NCI-H2107 treated with DMSO at 0.1 percent for 48 hours (cell line): ENCODE data around the gene CCL19.
"Not testable (repeated sequence)": the region's sequence is repeated elsewhere in the genome, so short reads cannot be mapped to it uniquely, and the experiment has no call there.

Experiments used
- DNase-seq: peaks from one replicate; lab custom pipeline; 2025; ENCODE audit not compliant: unreplicated experiment; lab: John Stamatoyannopoulos, UW

The CCL19 gene

DNA sequence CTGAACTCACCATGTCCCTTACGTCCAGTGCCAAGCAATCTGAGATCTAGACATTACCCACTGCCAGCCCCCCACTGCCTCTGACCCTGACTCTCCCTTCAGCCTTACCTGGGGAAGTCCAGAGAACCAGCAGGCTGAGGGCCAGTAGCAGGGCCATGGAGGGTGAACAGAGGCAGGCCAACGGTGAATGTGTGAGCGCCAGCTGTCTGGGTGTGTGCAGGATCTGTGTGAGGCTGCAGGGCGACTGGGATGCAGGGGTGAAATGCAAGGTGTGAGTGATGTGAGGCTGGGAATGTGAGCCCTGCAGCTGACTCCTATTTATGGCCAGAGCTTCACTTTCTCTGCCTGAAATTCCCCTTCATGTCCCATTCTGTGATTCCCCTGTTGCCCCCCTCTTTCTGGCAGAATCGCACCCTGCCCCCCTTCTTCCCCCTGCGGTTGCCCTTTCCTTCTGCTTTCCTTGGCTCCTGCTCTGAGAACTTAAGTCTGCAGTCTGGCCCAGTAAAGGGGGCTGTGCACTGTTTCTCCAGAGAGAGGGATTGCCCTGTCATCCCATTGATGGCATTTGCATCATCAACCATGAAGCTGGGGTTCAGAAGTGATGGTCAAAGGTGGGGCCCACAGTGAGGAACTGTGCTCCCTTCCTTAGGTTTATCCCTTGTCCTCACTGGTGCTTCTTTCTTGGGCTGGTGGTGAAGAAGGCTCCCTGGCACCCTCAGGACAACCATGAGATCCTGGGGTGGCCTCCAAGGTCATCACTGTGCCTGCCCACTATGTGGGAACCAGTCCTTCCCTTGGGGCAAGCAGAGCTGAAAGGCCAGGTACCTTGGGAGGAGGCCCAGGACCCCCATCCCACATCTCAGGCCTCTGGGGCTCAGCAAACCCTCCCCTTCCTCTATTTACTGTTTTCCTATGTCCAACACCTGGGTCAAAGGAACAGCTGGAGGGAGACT lies at the start of gene CCL19:
TSS of gene CCL19 (minus strand) at position 294 of the 953 bp plus-strand sequence. CDS start at position 157, 137 bp downstream.
- DNase-seq = no peak

DNA sequence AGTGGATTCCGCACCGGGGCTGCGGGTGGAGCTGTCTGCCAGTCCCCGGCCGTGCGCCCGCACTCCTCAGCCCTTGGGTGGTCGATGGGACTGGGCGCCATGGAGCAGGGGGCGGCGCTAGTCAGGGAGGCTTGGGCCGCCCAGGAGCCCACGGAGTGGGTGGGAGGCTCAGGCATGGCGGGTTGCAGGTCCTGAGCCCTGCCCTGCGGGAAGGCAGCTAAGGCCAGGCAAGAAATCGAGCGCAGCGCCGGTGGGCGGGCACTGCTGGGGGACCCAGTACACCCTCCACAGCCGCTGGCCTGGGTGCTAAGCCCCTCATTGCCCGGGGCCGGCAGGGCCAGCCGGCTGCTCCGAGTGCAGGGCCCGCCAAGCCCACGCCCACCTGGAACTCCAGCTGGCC lies 49.1 kb upstream of the CCL19 start:
- not testable (repeated sequence) for DNase-seq

DNA sequence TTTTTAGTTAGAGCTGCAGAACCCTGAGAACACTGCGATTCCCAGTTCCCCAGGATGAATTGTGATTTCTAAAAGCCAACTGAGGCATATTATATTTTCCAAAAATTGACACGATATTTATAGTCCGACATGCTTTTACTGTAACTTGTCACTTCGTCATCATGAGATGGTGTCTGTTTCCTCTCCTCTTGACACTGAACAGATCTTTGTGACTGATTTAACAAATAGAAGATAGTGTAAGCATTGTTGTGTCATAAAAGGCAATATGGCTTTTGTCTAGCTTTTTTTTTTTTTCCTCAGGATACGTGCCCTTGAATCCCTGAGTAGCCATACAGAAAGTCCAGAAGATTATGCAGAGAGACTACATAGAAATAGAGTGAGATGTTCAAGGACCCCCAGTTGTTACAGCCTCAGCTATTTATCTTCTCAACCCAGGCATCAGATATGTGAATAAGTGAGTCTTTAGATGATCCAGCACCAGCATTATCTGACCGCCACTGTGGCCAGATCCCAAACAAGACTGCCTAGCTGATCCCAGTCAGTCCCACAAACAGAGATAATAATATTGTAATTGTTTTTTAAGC lies 46.7 kb upstream of the CCL19 start:
- DNase-seq = no peak

DNA sequence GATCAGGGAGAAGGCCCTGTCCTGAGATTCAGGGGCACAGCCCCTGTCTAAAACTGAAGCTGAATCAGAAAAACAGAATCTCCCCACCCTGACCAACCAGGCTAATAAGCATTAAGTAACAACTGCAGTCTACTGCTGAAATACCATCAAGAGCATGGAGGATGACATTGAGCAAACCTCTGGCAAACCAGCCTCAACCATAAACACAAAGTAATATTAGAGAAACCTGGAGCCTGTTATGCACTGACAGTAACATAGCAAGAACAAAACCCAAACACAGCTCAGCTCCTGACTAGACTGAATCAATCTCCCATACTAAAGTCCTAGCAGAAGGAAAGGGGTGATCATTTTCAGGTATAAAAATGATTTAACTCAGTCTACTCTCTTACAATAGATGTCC lies 43.6 kb upstream of the CCL19 start:
- no peak for DNase-seq

DNA sequence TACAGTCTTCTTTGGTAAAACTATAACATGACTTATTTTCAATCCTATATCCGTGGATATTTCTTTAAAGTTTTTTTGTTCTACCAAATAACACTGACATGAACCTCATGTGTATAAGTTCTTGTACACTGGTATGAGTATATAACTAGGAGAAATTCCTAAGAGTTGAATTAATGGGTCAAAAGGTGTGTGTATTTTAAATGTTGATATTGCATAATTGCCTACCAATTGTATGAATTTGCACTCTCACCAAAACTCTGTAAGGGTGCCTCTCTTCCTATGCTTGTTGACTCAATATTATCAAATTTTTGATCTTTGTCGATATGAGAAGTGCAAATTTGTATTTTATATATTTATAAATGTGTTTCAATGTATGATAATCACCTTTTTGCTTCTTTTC lies 41.8 kb upstream of the CCL19 start:
- no peak for DNase-seq

DNA sequence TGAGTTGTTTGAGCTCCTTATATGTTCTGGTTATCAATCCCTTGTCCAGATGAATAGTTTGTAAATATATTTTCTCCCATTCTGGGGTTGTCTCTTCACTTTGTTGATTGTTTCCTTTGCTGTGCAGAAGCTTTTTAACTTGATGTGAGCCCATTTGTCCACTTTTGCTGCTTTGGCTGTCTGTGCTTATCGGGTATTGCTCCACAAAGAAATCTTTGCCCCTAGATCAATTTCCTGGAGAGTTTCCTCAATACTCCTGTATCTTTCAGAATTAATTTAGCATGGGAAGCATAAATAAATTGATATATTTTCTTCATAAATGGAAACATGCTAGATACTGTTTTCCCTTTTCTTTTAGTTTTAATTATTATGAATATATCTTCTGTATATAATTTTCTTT lies 41.4 kb upstream of the CCL19 start:
- DNase-seq = no peak

DNA sequence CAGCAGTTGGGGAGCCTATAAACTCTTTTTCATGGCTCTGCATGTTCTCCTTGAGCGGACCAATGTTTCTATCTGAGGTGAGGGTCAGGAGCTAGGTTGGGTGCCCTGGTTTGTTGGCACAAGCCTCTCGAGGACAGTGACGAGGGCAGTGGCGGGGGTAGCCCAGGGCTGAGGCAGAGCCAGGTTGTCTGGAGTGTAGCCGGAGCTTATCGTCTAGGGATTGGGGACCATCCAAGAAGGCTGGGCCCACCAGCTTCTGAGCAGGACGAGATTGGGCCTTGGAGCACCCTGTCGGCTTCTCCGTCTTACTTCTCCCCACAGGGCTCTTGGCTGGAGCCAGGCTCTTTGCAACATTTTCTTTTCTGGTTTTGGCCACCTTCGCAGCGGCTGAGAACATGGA lies 32.1 kb upstream of the CCL19 start:
- no peak for DNase-seq

DNA sequence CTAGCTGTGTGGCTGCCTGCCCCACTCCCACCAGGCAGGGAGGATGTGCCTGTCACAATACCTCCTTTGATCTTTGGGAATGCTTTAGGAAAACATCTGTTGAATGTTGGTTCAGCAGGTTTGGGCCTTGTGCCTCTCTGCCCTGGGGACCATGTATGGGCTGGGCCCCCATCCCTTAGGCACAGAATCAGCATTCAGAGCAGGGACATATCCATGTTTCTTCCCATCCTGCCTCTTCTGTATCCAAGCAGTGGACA lies 28.6 kb upstream of the CCL19 start:
- DNase-seq = not testable (repeated sequence)

DNA sequence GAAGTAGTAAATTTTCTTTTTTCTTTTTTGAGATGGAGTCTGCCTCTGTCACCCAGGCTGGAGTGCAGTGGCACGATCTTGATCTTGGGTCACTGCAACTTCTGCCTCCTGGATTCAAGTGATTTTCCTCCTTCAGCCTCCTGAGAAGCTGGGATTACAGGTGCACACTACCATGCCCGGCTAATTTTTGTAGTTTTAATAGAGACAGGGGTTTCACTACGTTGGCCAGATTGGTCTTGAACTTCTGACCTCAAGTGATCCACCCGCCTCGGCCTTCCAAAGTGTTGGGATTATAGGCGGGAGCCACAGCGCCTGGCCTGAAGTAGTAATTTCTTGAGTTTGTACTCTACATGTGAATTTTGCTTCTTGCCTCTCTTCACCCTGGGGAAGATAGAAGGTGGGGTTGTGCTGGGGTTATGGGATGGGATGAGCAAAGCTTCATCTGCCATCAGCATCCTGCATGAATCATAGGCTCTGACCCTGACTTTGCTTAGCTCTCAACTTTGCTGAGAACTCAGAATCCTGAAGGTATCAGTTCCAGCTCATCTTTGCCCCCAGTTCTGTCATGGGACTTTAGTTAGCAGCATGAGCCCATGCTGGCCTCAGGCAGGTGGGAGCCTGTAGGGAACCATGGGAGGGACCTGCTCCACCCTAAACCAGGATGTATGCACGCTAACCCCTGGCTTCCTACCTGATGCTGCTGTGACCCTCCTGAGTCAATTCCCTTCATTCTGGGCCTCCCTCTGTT lies 28.1 kb upstream of the CCL19 start:
- no peak for DNase-seq

DNA sequence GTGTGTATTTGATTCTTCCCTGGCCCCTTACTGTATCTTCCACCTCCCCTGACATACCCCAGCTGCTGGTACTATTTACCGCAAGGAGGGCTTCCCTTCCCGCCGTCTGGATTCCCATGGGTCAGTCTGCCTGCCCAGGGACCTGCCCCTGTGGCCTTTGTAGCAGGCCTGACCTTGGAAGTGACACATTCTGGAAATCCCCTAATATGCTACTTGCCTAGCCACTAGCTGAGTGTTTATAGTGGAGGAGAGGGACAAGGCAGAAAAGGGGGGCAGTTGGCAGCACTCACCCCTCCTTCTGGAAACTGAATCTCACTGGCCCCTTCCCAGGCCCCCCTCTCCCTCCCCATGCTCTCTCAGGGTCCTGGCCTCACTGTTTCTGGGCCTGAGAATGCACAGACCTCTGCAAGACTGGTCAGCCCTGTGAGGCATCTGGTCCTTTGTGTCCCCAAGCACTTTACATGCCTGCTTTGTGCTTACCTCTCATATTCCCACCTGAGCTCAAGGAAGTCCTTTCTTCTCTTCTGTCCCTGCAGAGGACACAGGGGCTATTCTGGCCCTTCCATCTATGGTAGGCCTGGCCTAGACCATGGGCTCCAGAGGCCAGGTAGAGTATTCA lies 27.0 kb upstream of the CCL19 start:
- no peak for DNase-seq

DNA sequence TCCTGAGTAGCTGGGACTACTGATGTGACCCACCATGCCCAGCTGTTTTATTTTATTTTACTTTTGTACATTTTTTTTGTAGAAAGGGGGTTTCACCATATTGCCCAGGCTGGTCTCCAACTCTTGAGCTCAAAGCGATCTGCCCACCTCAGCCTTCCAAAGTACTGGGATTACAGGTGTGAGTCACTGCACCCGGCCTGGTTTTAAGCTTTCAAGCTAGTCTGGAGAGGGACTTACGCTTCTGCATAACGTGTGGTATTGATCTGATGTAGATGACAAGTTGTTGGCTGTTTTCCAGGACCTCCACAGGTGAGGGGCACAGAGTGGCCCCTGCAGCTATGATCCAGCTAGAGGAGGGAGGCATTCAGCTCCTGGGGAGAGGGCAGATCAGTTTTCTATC lies 25.6 kb upstream of the CCL19 start:
- no peak for DNase-seq

DNA sequence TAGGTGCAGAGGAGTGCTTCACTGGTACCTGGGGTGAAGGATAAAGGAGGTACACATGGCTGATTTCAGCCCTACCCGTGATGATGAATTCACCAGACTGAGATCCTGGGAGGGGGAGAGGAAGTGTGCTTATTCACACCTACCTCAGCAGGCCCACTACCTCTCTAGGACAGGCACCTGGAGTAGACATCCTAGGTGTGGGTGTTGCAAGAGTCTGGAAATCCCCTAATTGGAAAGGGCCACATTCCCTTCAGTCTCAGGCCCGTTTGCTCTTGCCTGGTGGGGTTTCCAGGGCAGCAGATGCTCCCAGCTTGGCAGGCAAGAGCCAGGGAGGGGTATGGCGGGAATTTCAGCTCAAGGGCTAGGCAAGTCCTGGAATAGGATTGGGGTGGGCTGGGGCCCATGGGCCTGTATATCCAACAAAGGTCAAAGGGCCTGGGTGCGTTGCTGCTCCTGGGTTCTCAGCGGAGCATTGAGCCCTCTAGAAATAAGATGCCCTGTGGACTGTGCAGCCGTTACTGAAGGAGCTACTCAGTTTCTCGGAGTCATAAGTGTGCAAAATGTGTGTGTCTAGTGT lies 24.7 kb upstream of the CCL19 start:
- no peak for DNase-seq

DNA sequence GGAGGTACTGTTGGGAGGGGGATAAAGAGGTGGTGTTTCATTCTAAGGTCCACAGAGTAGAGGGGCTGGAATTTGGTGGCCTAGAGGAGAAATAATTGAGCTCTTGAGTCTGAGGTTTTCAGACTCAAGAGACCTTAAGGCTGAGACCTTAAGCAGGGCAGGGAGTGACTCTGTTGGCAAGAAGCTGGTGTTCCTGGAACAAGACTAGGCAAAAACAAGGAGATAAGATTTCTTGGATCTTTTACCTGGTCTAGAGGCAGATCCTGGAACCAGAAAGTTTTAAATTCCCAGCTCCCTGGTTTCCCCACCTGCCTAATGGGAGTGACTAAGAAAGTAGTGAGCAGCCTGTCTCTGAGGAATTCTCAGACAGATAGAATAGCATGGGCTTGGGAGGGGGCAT lies 22.9 kb upstream of the CCL19 start:
- DNase-seq = no peak

DNA sequence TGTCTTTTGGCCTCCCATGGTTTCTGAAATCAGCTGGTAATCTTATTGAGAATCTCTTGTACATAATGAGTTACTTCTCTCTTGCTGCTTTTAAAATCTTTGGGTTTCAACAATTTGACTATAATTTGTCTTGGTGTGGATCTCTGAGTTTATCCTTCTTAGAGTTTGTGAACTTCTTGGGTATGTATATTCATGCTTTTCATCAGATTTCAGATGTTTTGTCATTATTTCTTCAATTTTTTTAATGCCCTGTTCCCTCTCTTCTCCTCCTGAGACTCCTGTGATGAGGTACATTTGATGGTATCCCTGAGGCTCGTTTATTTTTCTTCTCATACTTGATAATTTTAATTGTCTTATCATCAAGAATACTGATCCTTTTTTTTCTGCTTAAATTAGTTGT lies 21.1 kb upstream of the CCL19 start:
- no peak for DNase-seq

DNA sequence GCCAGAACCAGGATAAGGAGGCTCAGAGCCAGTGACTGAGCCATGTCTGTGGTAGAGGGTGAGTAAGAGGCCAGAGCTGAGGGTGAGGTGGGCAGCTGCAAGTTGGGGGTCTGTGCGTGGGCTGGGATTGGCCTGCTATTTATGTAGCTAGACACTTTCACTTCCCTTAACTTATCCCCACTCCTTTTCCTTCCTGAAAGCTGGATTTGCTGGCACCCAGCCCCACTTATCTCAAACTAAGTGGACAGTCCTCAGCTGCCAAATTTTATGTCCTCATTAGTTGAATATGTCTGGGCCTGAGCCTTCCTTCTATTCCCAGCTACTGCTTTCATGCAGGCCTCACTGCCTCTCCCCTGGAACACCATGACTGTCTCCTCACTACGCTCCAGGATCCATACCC lies 18.9 kb upstream of the CCL19 start, which contains the start of gene CCL21:
TSS of gene CCL21 (minus strand) at position 114 of the 400 bp plus-strand sequence. CDS start at position 44, 70 bp downstream.
- no peak for DNase-seq

DNA sequence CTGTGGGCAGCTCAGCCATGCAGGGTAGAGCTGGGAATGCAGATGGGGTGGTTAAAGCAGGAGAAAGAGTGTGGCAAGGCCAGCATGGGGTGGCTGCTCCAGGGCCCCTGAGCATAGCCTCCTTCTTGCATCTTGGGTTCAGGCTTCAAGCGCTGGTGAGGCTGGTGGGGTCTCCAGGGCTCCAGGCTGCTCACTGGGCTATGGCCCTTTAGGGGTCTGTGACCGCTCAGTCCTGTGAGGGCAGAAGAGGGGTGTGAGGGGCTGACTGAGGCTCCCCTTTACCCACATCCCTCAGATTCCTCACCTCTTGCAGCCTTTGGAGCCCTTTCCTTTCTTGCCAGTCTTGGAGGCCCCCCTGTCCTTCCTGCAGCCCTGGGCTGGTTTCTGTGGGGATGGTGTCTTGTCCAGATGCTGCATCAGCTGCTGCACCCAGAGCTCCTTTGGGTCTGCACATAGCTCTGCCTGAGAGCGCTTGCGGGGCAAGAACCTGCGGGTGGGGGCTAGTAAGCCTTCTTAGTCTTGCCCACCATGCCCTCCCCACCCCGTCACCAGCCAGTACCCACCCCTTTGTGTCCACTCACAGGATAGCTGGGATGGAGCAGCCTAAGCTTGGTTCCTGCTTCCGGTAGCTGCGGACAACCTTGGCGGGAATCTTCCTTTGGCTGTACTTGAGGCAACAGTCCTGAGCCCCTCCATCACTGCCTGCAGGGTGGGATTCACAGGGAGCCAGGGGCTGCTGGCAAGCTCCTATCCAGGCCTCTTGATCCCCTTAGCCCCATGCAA lies 18.3 kb upstream of the CCL19 start:
- no peak for DNase-seq

DNA sequence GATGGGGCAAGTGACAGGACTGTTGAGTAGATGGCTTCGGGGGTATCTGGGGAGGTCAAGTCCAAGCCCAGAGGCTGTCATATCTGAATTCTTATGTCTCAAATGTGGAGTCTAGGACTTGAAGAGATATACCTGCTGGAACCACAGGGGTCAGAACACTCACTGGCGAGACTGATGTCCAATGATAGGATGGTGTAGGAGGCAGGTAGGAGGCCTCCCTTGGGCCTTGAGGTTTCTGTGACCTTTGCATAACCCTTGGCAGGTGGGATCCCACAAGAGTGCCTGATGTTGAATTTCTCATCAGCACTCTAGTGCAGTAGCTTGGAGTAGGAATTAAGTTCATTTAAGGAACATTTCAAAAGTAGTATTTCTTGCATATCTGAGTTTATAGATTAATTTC lies 16.1 kb upstream of the CCL19 start:
- DNase-seq = no peak

DNA sequence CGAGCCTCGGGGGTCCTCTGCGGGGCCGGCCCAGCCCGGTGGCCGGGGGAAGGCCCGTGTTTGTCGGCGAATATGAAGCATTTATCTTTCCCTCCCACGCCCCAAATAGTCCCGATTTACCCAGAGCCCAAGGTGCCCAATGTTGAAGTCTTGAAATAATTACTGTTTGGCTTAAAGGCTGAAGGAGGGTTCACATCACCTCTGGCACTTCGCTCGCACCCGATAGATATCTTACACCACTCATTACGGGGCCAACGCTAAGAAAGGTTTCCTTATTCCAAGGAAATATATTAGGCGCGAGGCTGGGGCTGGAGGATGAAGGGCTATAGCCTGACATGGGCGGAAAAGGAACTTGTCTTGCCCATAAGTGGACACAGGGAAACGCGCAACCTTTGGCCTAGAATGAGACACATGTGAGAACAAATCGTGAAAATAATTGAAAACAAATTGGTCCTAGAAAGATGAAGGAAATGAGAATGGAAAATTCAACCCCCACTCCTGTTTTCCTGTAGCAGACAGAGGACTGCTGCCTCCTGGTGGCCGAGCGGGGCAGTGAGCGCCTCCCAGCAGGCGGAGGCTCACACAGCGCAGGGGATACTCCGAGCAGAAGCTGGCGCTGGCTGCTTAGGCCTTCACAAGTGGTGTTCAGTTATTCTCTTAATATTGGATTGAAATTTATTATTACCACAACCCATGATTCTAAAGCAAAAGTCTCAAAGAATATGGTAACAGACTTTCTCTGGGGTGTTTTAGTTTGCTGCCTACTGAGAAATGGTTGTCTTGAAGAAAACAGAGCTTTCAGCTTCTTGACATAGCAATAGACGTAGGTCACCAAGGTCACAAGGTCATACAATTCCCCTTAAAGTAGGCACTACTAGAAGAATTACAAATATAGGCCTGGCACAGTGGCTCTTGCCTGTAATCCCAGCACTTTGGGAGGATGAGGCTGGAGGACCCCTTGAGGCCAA lies 11.0 kb upstream of the CCL19 start:
- DNase-seq = peak; percentile 63
